GM12878 (cell line): Measurements from ENCODE around the gene ADA. TPM values are rescaled to one million over a fixed set of nuclear protein-coding genes. Genes with fewer than 3 reads are reported as not detected.

ENCODE experiments used
- CBX5 ChIP-seq: sonication (generic); IDR thresholded peaks from 2 replicates; pipeline ENCODE4 v1.6.1; 2016; ENCODE audit warnings: low read depth, moderate library complexity, mild to moderate bottlenecking, inconsistent platforms
- CEBPZ ChIP-seq: fragments of 150-350 bp; IDR thresholded peaks from 2 replicates; pipeline ENCODE4 v1.6.1; 2016; ENCODE audit warnings: low read depth, low read length
- CTCF ChIP-seq, 3 experiments: IDR thresholded peaks in 2 of 3; conservative IDR thresholded peaks in 1 of 3; 2 replicates each; pipeline ENCODE4 v1.5.1; 2011; ENCODE audit warnings: low read depth in 3 of 3, low read length in 3 of 3, mild to moderate bottlenecking in 3 of 3, control low read depth in 2 of 3, moderate library complexity in 2 of 3, inconsistent platforms in 1 of 3, mixed read lengths in 1 of 3; ENCODE audit not compliant: control insufficient read depth in 2 of 3, insufficient read depth in 1 of 3; ENCODE audit errors: extremely low read depth in 1 of 3
- EGR1 ChIP-seq, 2 experiments: IDR thresholded peaks; 1 replicate in 1 of 2; 2 replicates in 1 of 2; pipeline ENCODE4 v1.6.1; 2011 to 2012; ENCODE audit warnings: low read depth in 2 of 2, low read length in 2 of 2, borderline replicate concordance in 1 of 2, mild to moderate bottlenecking in 1 of 2, moderate library complexity in 1 of 2
- NFIC ChIP-seq: IDR thresholded peaks from 2 replicates; pipeline ENCODE4 v1.6.1; 2012; ENCODE audit warnings: low read depth, mild to moderate bottlenecking, inconsistent platforms, low read length, moderate library complexity
- NFYB ChIP-seq: IDR thresholded peaks from 2 replicates; pipeline ENCODE4 v1.6.1; 2011; ENCODE audit warnings: low read depth, mild to moderate bottlenecking, low read length, improper control_type of control experiment, moderate library complexity; ENCODE audit not compliant: insufficient read depth
- PAX5 ChIP-seq: IDR thresholded peaks from 2 replicates; pipeline ENCODE4 v1.6.1; 2011; ENCODE audit warnings: low read depth, low read length, borderline replicate concordance
- POLR2A ChIP-seq: IDR thresholded peaks from 2 replicates; pipeline ENCODE4 v1.6.1; 2011; ENCODE audit warnings: low read depth, mild to moderate bottlenecking, low read length
- PRDM15 ChIP-seq: fragments of 450-650 bp; formaldehyde crosslinking; IDR thresholded peaks from 2 replicates; pipeline ENCODE4 v1.4.0; 2020; ENCODE audit warnings: mild to moderate bottlenecking, moderate library complexity
- RAD51 ChIP-seq: fragments of 450-650 bp; IDR thresholded peaks from 2 replicates; pipeline ENCODE4 v1.6.1; 2016; ENCODE audit warnings: moderate library complexity, mild to moderate bottlenecking, inconsistent platforms
- REST ChIP-seq: IDR thresholded peaks from 2 replicates; pipeline ENCODE4 v1.6.1; 2012; ENCODE audit warnings: mild to moderate bottlenecking, low read depth, low read length
- SIX5 ChIP-seq: IDR thresholded peaks from 2 replicates; pipeline ENCODE4 v1.6.1; 2011; ENCODE audit warnings: mild to moderate bottlenecking, low read depth, low read length, moderate library complexity; ENCODE audit not compliant: severe bottlenecking
- SMAD1 ChIP-seq: fragments of 450-650 bp; IDR thresholded peaks from 2 replicates; pipeline ENCODE4 v1.6.1; 2018; ENCODE audit warnings: mild to moderate bottlenecking, low read depth; ENCODE audit not compliant: partially characterized antibody
- TAF1 ChIP-seq: IDR thresholded peaks from 2 replicates; pipeline ENCODE4 v1.6.1; 2011; ENCODE audit warnings: mild to moderate bottlenecking, low read depth, low read length, borderline replicate concordance
- ZNF384 ChIP-seq: IDR thresholded peaks from 2 replicates; pipeline ENCODE4 v1.6.1; 2012; ENCODE audit warnings: low read depth, mild to moderate bottlenecking, low read length, improper control_type of control experiment, borderline replicate concordance
- ZNF622 ChIP-seq: fragments of 450-650 bp; IDR thresholded peaks from 2 replicates; pipeline ENCODE4 v1.6.1; 2017; ENCODE audit warnings: mild to moderate bottlenecking, inconsistent platforms
- ZZZ3 ChIP-seq: IDR thresholded peaks from 2 replicates; pipeline ENCODE4 v1.6.1; 2011; ENCODE audit warnings: low read depth; ENCODE audit not compliant: control insufficient read depth, insufficient read length
- polyA plus RNA-seq, 11 experiments: library from polyadenylated mRNA; depleted of rRNA in 4 of 11; unstranded in 6 of 11; stranded (reverse) in 5 of 11; fragments of >200 nt; fragmentation: Nextera tagmentation in 4 of 11; fragmentation: Illumina TruSeq in 1 of 11; extraction: Ambion mirVana in 4 of 11; extraction: Trizol in 1 of 11; gene quantifications; 1 replicate in 1 of 11; 2 replicates in 10 of 11; pipeline versions ENCODE4 v1.2.1 to v1.2.3, GENCODE V29; 2011 to 2016; ENCODE audit warnings: inconsistent platforms in 2 of 11, missing spikeins in 2 of 11, low read depth in 1 of 11
- total RNA-seq, 4 experiments: library from RNA; depleted of rRNA in 3 of 4; stranded (reverse); fragments of >200 nt in 3 of 4; fragmentation: Illumina TruSeq in 1 of 4; extraction: Trizol in 1 of 4; gene quantifications; 2 replicates each; pipeline versions ENCODE4 v1.2.1 to v1.2.3, GENCODE V29; 2013 to 2021

Gene ADA
- total and polyA plus RNA-seq, 10 of the 15 experiments (the other 5 are each of a cell fraction or from before 2014, with no cell fraction given), result 40.9 to 217 (median 90.8) TPM

- TF ChIP-seq SIX5, result peak; percentile 3
- TF ChIP-seq ZNF384, result no peak
- no peak for TF ChIP-seq SMAD1
- TF ChIP-seq RAD51, result no peak
- no peak for TF ChIP-seq CEBPZ
- no peak for TF ChIP-seq CTCF (IDR thresholded peaks at IDR 0.05 in 2 of 3, conservative IDR thresholded peaks at IDR 0.05 in 1 of 3; ENCODE audit: control insufficient read depth in 2 of 3, extremely low read depth in 1 of 3, insufficient read depth in 1 of 3, low read depth in 3 of 3, low read length in 3 of 3)
- no peak for TF ChIP-seq ZZZ3
- no peak for TF ChIP-seq ZNF622
- TF ChIP-seq CBX5, result no peak
- TF ChIP-seq PRDM15, result no peak
- TF ChIP-seq TAF1, result no peak
- TF ChIP-seq POLR2A, result no peak
- TF ChIP-seq NFYB, result 0 out of 2 replicates have a peak, but pooled peaks have one; percentile 17
- TF ChIP-seq REST, result no peak
- no peak for TF ChIP-seq PAX5
- no peak for TF ChIP-seq NFIC
- TF ChIP-seq EGR1 (IDR thresholded peaks at IDR 0.05; ENCODE audit: borderline replicate concordance in 1 of 2, low read depth in 2 of 2, low read length in 2 of 2), result no peak
Observed at GRCh38 chr20:44582311-44583025, 69.0 kb downstream of the ADA start, which contains the start of gene PKIG (continued).
